HepG2 (cell line): ENCODE results near the gene ADGRG6. TPM values are rescaled to one million over a fixed set of nuclear protein-coding genes. Genes with fewer than 3 reads are reported as not detected.

Source experiments
- ETV6 ChIP-seq: sonication (generic); formaldehyde crosslinking; conservative IDR thresholded peaks from 2 replicates; pipeline ENCODE4 v1.4.0; 2020; ENCODE audit warnings: missing genetic modification reagents
- HDAC6 ChIP-seq: fragments of 200-600 bp; sonication (generic); IDR thresholded peaks from 2 replicates; pipeline ENCODE4 v1.7.0; 2017; ENCODE audit warnings: mild to moderate bottlenecking, antibody characterized with exemption, low read length, low read depth
- KLF15 ChIP-seq: sonication (generic); formaldehyde crosslinking; IDR thresholded peaks from 2 replicates; pipeline ENCODE4 v1.8.1; 2023; ENCODE audit warnings: borderline replicate concordance, mild to moderate bottlenecking, inconsistent platforms, missing genetic modification reagents, mixed read lengths
- MAFG ChIP-seq: sonication (generic); formaldehyde crosslinking; IDR thresholded peaks from 2 replicates; pipeline ENCODE4 v1.5.1; 2020; ENCODE audit warnings: mild to moderate bottlenecking, missing genetic modification reagents
- NONO ChIP-seq, 2 experiments: fragments of 450-650 bp in 1 of 2; sonication (generic) in 1 of 2; formaldehyde crosslinking in 1 of 2; IDR thresholded peaks in 1 of 2; conservative IDR thresholded peaks in 1 of 2; 2 replicates each; pipeline versions ENCODE4 v1.6.1 to v1.8.0; 2017 to 2022; ENCODE audit warnings: mild to moderate bottlenecking in 1 of 2, missing genetic modification reagents in 1 of 2, moderate library complexity in 1 of 2
- NPAS2 ChIP-seq: sonication (generic); formaldehyde crosslinking; IDR thresholded peaks from 2 replicates; pipeline ENCODE4 v1.8.0; 2022; ENCODE audit warnings: mild to moderate bottlenecking, missing genetic modification reagents, borderline replicate concordance
- RAD21 ChIP-seq: fragments of 450-650 bp; formaldehyde crosslinking; IDR thresholded peaks from 2 replicates; pipeline ENCODE4 v1.5.0; 2020; ENCODE audit warnings: mild to moderate bottlenecking
- SNRNP70 ChIP-seq: fragments of 200-400 bp; formaldehyde crosslinking; IDR thresholded peaks from 2 replicates; pipeline ENCODE4 v1.6.1; 2017; ENCODE audit warnings: mild to moderate bottlenecking, low read depth, low read length, moderate library complexity
- STAT5B ChIP-seq: sonication (generic); formaldehyde crosslinking; IDR thresholded peaks from 2 replicates; pipeline ENCODE4 v1.4.0; 2020; ENCODE audit warnings: missing genetic modification reagents
- ZBTB8A ChIP-seq: sonication (generic); formaldehyde crosslinking; IDR thresholded peaks from 2 replicates; pipeline ENCODE4 v1.4.0; 2020; ENCODE audit warnings: mild to moderate bottlenecking, low read depth, missing genetic modification reagents, borderline replicate concordance
- ZFY ChIP-seq: sonication (generic); formaldehyde crosslinking; IDR thresholded peaks from 2 replicates; pipeline ENCODE4 v1.4.0; 2020; ENCODE audit warnings: missing genetic modification reagents
- ZKSCAN1 ChIP-seq: fragments of 150-350 bp; IDR thresholded peaks from 2 replicates; pipeline ENCODE4 v1.6.1; 2014; ENCODE audit warnings: low read length
- ZNF143 ChIP-seq: sonication (generic); formaldehyde crosslinking; IDR thresholded peaks from 2 replicates; pipeline ENCODE4 v1.4.0; 2020; ENCODE audit warnings: missing genetic modification reagents
- ZNF17 ChIP-seq: sonication (generic); formaldehyde crosslinking; IDR thresholded peaks from 2 replicates; pipeline ENCODE4 v1.5.0; 2020; ENCODE audit warnings: mild to moderate bottlenecking, missing genetic modification reagents
- ZNF253 ChIP-seq: sonication (generic); formaldehyde crosslinking; IDR thresholded peaks from 2 replicates; pipeline ENCODE4 v1.8.0; 2022; ENCODE audit warnings: mild to moderate bottlenecking, missing genetic modification reagents, borderline replicate concordance
- ZNF30 ChIP-seq: sonication (generic); formaldehyde crosslinking; IDR thresholded peaks from 2 replicates; pipeline ENCODE4 v1.5.0; 2020; ENCODE audit warnings: mild to moderate bottlenecking, missing genetic modification reagents
- ZNF446 ChIP-seq: sonication (generic); formaldehyde crosslinking; IDR thresholded peaks from 2 replicates; pipeline ENCODE4 v1.5.0; 2020; ENCODE audit warnings: mild to moderate bottlenecking, missing genetic modification reagents
- ZNF530 ChIP-seq: sonication (generic); formaldehyde crosslinking; IDR thresholded peaks from 2 replicates; pipeline ENCODE4 v1.5.0; 2020; ENCODE audit warnings: low read depth, mild to moderate bottlenecking, missing genetic modification reagents
- ZNF678 ChIP-seq: sonication (generic); formaldehyde crosslinking; IDR thresholded peaks from 2 replicates; pipeline ENCODE4 v1.4.0; 2020; ENCODE audit warnings: mild to moderate bottlenecking, missing genetic modification reagents
- polyA plus RNA-seq, 8 experiments: library from polyadenylated mRNA; depleted of rRNA in 3 of 8; stranded (reverse) in 7 of 8; unstranded in 1 of 8; fragments of >200 nt; fragmentation: Illumina TruSeq in 4 of 8; extraction: Trizol in 4 of 8; gene quantifications; 2 replicates each; pipeline versions ENCODE4 v1.2.1 to v1.2.3, GENCODE V29; 2011 to 2016; ENCODE audit warnings: low read depth in 4 of 8, missing spikeins in 1 of 8, mixed read lengths in 1 of 8; ENCODE audit not compliant: insufficient read depth in 1 of 8
- total RNA-seq, 5 experiments: library from RNA; depleted of rRNA; stranded (reverse); fragments of >200 nt; fragmentation: Illumina TruSeq; extraction: Trizol; gene quantifications; 2 replicates each; pipeline ENCODE4 v1.2.3, GENCODE V29; 2016; ENCODE audit warnings: low read depth in 1 of 5
- TF ChIP-seq, protein P1 (sequence below): sonication (generic); formaldehyde crosslinking; IDR thresholded peaks from 2 replicates; pipeline ENCODE4 v1.4.0; 2020; ENCODE audit warnings: mild to moderate bottlenecking, low read depth, missing genetic modification reagents
- TF ChIP-seq, protein P2 (sequence below): sonication (generic); formaldehyde crosslinking; IDR thresholded peaks from 2 replicates; pipeline ENCODE4 v1.4.0; 2020; ENCODE audit warnings: low read depth, mild to moderate bottlenecking, missing genetic modification reagents
- TF ChIP-seq, protein P3 (sequence below): sonication (generic); formaldehyde crosslinking; IDR thresholded peaks from 2 replicates; pipeline ENCODE4 v1.4.0; 2020; ENCODE audit warnings: missing genetic modification reagents
- TF ChIP-seq, protein P4 (sequence below): sonication (generic); formaldehyde crosslinking; IDR thresholded peaks from 2 replicates; pipeline ENCODE4 v1.8.1; 2023; ENCODE audit warnings: mild to moderate bottlenecking, missing genetic modification reagents, borderline replicate concordance
- TF ChIP-seq, protein P5 (sequence below), 2 experiments: sonication (generic) in 1 of 2; formaldehyde crosslinking in 1 of 2; IDR thresholded peaks; 2 replicates each; pipeline versions ENCODE4 v1.4.0 to v1.6.1; 2018 to 2020; ENCODE audit warnings: missing genetic modification reagents in 2 of 2, borderline replicate concordance in 1 of 2, low read depth in 1 of 2, mild to moderate bottlenecking in 1 of 2, missing biosample characterization in 1 of 2
- TF ChIP-seq, protein P6 (sequence below): IDR thresholded peaks from 2 replicates; pipeline ENCODE4 v1.6.1; 2016; ENCODE audit warnings: mild to moderate bottlenecking, missing biosample characterization, missing genetic modification reagents

ADGRG6 gene
- total and polyA plus RNA-seq, 2 of the 13 experiments (the other 11 are each of a cell fraction or from before 2014, with no cell fraction given) = 129 to 249 TPM

DNA sequence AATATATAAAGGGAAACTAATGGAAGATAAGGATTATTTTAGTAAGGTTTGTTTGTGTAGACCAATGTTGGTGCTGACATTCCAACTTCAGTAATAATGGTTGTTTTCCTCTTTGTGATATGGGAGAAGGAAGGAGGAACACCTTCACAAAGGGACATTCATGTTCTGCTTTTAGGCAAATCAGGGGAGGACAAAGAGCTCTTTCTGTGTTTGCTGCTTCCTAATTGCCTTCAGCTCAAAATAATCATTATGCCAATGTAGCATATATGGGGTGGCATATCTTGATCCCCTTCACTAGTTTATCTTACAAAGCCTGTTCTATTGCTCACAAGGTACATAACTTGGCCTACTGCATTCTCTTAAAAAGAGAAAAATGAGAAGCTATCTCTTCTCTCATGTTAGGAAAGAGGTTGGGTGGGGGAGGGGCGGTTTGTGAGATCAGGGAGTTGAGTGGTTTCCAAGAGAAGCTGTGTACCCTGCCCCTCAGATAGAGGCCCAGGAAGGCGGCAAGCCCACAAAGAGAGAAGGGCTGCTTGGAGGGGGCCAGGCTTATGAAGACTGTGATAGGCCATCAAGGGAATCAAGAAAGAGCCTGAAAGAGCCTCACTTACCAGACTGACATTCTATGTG is 4.7 kb upstream of the ADGRG6 start (continued):
- no peak for TF ChIP-seq ZNF30
- TF ChIP-seq, protein P1, sequence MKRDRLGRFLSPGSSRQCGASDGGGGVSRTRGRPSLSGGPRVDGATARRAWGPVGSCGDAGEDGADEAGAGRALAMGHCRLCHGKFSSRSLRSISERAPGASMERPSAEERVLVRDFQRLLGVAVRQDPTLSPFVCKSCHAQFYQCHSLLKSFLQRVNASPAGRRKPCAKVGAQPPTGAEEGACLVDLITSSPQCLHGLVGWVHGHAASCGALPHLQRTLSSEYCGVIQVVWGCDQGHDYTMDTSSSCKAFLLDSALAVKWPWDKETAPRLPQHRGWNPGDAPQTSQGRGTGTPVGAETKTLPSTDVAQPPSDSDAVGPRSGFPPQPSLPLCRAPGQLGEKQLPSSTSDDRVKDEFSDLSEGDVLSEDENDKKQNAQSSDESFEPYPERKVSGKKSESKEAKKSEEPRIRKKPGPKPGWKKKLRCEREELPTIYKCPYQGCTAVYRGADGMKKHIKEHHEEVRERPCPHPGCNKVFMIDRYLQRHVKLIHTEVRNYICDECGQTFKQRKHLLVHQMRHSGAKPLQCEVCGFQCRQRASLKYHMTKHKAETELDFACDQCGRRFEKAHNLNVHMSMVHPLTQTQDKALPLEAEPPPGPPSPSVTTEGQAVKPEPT (CRISPR knock-in tag) = no peak
- TF ChIP-seq, protein P2, sequence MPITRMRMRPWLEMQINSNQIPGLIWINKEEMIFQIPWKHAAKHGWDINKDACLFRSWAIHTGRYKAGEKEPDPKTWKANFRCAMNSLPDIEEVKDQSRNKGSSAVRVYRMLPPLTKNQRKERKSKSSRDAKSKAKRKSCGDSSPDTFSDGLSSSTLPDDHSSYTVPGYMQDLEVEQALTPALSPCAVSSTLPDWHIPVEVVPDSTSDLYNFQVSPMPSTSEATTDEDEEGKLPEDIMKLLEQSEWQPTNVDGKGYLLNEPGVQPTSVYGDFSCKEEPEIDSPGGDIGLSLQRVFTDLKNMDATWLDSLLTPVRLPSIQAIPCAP (CRISPR knock-in tag) = no peak
- TF ChIP-seq KLF15 (CRISPR knock-in tag) = no peak
- no peak for TF ChIP-seq SNRNP70
- no peak for TF ChIP-seq ZNF143 (CRISPR knock-in tag)
- no peak for TF ChIP-seq RAD21 (CRISPR knock-in tag)
- TF ChIP-seq ZNF17 (CRISPR knock-in tag) = no peak
- TF ChIP-seq ZBTB8A (CRISPR knock-in tag) = no peak
- TF ChIP-seq, protein P3, sequence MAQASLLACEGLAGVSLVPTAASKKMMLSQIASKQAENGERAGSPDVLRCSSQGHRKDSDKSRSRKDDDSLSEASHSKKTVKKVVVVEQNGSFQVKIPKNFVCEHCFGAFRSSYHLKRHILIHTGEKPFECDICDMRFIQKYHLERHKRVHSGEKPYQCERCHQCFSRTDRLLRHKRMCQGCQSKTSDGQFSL (CRISPR knock-in tag) = no peak
- no peak for TF ChIP-seq ZNF253
- TF ChIP-seq HDAC6 = no peak
- TF ChIP-seq STAT5B (CRISPR knock-in tag) = no peak
- TF ChIP-seq ZNF678 (CRISPR knock-in tag) = no peak
- TF ChIP-seq, protein P4, sequence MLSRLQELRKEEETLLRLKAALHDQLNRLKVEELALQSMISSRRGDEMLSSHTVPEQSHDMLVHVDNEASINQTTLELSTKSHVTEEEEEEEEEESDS (CRISPR knock-in tag) = no peak
- TF ChIP-seq, protein P5, sequence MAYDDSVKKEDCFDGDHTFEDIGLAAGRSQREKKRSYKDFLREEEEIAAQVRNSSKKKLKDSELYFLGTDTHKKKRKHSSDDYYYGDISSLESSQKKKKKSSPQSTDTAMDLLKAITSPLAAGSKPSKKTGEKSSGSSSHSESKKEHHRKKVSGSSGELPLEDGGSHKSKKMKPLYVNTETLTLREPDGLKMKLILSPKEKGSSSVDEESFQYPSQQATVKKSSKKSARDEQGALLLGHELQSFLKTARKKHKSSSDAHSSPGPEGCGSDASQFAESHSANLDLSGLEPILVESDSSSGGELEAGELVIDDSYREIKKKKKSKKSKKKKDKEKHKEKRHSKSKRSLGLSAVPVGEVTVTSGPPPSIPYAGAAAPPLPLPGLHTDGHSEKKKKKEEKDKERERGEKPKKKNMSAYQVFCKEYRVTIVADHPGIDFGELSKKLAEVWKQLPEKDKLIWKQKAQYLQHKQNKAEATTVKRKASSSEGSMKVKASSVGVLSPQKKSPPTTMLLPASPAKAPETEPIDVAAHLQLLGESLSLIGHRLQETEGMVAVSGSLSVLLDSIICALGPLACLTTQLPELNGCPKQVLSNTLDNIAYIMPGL (CRISPR knock-in tag; IDR thresholded peaks at IDR 0.05; ENCODE audit: borderline replicate concordance in 1 of 2, low read depth in 1 of 2) = peak in 1 of 2 experiments; percentile 74; a peak in 2 of 4 replicates
- no peak for TF ChIP-seq ZNF530 (CRISPR knock-in tag)
- TF ChIP-seq, protein P6, sequence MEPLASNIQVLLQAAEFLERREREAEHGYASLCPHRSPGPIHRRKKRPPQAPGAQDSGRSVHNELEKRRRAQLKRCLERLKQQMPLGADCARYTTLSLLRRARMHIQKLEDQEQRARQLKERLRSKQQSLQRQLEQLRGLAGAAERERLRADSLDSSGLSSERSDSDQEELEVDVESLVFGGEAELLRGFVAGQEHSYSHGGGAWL = no peak; the same call in 1 of the 2 replicates
- no peak for TF ChIP-seq ZKSCAN1
- no peak for TF ChIP-seq NPAS2 (CRISPR knock-in tag)
- peak; percentile 52 for TF ChIP-seq ZFY (CRISPR knock-in tag)
- TF ChIP-seq NONO (IDR thresholded peaks at IDR 0.05) = no peak
- no peak for TF ChIP-seq NONO (CRISPR knock-in tag; conservative IDR thresholded peaks at IDR 0.05)
- TF ChIP-seq MAFG (CRISPR knock-in tag) = no peak
- 0 out of 2 replicates have a peak, but pooled peaks have one; percentile 52 for TF ChIP-seq ETV6
- no peak for TF ChIP-seq ZNF446
